Adipocyte (in vitro differentiated cells): ENCODE data around the gene RBMS1.
A peak's percentile ranks its signal among the peaks of the same experiment; 100 is the strongest.

Experiments
- DNase-seq: peaks from one replicate; pipeline ENCODE4 v3.0.0-alpha.2; 2015; ENCODE audit warnings: low read depth
- H3K27me3 ChIP-seq: replicated peaks from 2 replicates; pipeline ENCODE4 v1.7.0; 2013; ENCODE audit warnings: mild to moderate bottlenecking, low read length, moderate library complexity; ENCODE audit not compliant: control insufficient read depth, insufficient read depth
- H3K36me3 ChIP-seq: 2 replicates; pipeline ENCODE4 v1.7.0; 2013; ENCODE audit warnings: low read length, mild to moderate bottlenecking, moderate library complexity; ENCODE audit not compliant: control insufficient read depth, insufficient read depth, severe bottlenecking
- H3K4me1 ChIP-seq: 2 replicates; pipeline ENCODE4 v1.7.0; 2013; ENCODE audit warnings: mild to moderate bottlenecking, low read length, moderate library complexity; ENCODE audit not compliant: control insufficient read depth, insufficient read depth
- H3K4me3 ChIP-seq: 2 replicates; pipeline ENCODE4 v1.7.0; 2013; ENCODE audit warnings: mild to moderate bottlenecking, low read length, moderate library complexity
- H3K9ac ChIP-seq: 2 replicates; pipeline ENCODE4 v1.7.0; 2013; ENCODE audit warnings: mild to moderate bottlenecking, low read length, moderate library complexity
- H3K9me3 ChIP-seq: 2 replicates; pipeline ENCODE4 v1.7.0; 2013; ENCODE audit warnings: mild to moderate bottlenecking, low read length, moderate library complexity; ENCODE audit not compliant: control insufficient read depth

Gene RBMS1

DNA sequence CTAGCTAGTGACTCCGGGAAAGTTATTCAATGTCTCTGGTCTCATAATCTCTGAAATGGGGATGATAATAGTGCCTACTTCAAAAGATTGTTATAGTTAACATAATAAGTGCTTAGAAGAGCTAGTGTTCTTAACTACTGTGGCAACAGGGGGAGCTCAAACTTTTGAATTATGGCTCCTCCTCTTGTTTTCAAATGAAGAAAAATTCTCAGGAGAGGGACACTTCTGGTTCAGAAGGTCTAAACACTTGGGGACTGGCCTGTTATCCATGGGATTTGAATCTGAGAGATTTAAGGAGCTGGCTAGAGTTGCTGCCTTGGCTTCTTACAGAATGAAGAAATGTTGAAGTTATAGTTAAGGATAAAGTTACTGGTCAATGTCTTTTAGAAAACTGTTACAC lies 201.4 kb downstream of the RBMS1 start:
- Histone ChIP-seq H3K4me3 (no peak overlapping the region), H3K27me3 (no peaks in the 10 kb centered on the region), H3K4me1 (peaks cover 83% of the 10 kb centered on the region), H3K36me3 (peaks cover 45% of the 10 kb centered on the region), H3K9me3 (no peaks in the 10 kb centered on the region), H3K9ac (peak overlapping the region; percentile 35)
- DNase-seq = no peak

DNA sequence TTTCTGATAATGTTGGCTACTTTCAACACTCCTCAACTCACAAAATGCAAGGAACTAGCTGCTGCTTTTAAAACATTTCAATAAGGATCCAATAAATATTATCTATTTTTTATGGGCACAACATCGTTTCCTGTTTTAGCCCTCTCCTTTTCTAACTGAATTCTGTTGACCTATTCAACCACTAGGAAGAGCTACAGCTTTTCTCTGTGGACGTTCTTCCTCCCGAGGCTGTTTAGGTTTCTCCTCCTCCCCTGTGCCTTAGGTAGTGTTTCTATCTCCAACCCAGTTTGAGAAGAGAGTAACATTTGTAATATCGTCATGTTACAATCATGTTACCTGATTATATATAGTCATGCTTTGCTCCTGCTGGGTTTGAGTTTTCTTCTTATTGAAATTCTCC lies 202.2 kb downstream of the RBMS1 start:
- Histone ChIP-seq H3K9me3 (no peaks in the 10 kb centered on the region), H3K4me3 (no peak overlapping the region), H3K9ac (peak overlapping the region; percentile 35), H3K4me1 (peaks cover 78% of the 10 kb centered on the region), H3K36me3 (peaks cover 45% of the 10 kb centered on the region), H3K27me3 (no peaks in the 10 kb centered on the region)
- DNase-seq = no peak

DNA sequence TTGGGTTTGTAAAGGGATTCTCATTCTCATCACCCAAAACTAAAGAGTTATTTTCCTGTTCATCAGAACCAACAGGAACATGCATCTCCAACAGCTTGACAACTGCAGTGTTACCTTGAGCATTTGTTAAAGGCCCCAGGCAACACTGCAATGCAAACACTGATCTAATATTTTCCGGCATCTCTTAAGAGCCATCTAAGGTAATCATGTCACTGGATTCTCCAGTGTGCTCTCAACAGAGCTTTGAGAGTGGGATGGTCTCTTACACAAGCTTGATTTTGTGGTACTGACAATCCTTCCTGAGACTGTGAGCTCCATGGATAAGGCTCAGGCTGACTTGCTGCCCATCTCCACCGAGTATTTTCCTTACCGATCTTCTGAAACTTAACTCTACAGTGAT lies 203.0 kb downstream of the RBMS1 start:
- Histone ChIP-seq H3K9ac (no peak overlapping the region), H3K4me1 (peaks cover 77% of the 10 kb centered on the region), H3K9me3 (no peaks in the 10 kb centered on the region), H3K27me3 (no peaks in the 10 kb centered on the region), H3K4me3 (no peak overlapping the region), H3K36me3 (peaks cover 40% of the 10 kb centered on the region)
- DNase-seq = no peak

DNA sequence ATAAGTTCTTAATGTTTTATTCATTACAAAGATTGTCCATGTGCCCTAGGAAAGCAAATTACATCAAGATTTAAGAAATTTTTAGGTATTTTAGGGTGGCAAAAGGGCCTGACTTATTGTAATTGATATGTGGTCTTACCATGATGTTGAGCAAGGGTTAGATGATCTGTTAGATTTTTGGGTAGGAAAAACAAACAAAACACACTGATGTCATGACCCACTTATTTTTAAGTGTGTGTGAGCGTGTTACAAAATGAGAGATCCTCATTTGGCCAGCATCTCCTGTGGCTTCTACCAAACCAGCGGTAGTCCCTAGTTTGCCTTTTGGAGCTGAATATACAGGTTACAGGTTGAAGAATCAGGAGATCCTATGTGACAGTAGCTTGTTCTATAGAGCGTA lies 203.8 kb downstream of the RBMS1 start:
- peak; percentile 54 for DNase-seq
- Histone ChIP-seq H3K4me1 (peaks cover 70% of the 10 kb centered on the region), H3K27me3 (no peaks in the 10 kb centered on the region), H3K36me3 (peaks cover 41% of the 10 kb centered on the region), H3K4me3 (no peak overlapping the region), H3K9me3 (no peaks in the 10 kb centered on the region), H3K9ac (no peak overlapping the region)

DNA sequence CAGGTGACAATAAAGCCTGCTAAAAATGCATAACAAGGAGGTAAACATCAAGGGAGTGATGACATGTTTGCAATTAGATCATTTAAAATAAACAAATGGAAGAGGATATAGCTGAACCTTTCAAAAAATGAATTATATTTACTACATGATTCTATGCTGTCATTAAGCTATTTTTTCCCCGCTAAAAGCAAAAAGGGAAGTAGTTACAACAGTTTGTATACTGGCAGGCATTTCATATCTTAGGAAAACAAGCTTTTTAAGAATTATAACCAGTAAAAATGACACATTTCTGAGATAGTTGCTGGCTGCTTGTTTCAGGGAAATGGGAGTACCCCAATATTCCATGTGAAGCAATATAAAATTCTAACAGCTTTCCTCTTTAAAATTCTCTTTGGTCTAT lies 204.5 kb downstream of the RBMS1 start:
- Histone ChIP-seq H3K27me3 (no peaks in the 10 kb centered on the region), H3K4me1 (peaks cover 62% of the 10 kb centered on the region), H3K36me3 (peaks cover 48% of the 10 kb centered on the region), H3K9ac (peak overlapping the region; percentile 52), H3K4me3 (no peak overlapping the region), H3K9me3 (no peaks in the 10 kb centered on the region)
- no peak for DNase-seq

DNA sequence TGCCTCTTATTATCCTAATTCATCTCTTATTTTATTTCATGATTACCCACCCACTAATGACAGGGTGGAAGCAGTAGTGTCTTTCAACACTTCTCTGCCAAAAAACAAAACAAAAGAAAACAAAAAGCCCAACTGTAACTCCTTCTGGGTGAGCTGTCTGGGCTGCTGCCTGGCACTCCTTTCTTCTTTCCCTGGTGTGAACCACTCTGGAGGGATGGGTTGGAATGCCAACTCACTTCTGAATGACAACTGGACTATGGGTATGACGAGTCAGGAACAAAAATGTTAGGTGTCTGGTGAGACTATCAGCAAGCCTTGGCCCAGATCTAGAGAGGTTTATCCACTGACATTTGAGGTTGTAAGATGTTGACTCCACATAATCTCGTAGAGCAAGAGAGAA lies 205.3 kb downstream of the RBMS1 start:
- peak overlapping the region; percentile 0 for H3K9ac ChIP-seq
- no peak for DNase-seq
- no peaks in the 10 kb centered on the region for H3K27me3 ChIP-seq
- H3K36me3 ChIP-seq = peaks cover 56% of the 10 kb centered on the region
- H3K4me1 ChIP-seq = peaks cover 54% of the 10 kb centered on the region
- H3K4me3 ChIP-seq = no peak overlapping the region
- H3K9me3 ChIP-seq = no peaks in the 10 kb centered on the region

DNA sequence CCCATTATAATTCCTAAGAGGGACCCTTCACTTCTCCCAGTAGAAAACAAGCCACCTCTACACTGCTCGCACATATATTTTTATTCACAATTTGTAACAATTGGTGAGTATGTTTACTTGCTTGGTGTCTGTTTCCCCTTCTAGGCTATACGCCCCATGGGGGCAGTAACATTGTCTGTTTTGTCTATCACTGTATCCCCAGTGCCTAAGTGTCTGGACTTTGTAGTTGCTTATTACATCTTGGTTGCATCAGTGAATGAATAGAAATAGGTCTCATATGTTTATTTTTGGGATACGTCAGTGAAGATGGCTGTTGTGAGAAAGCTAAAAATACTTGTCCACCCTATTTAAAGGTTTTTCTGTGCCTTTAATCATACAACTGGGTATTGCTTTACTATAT lies 206.1 kb downstream of the RBMS1 start:
- H3K4me3 ChIP-seq = no peak overlapping the region
- H3K9ac ChIP-seq = no peak overlapping the region
- DNase-seq = peak; percentile 47
- no peaks in the 10 kb centered on the region for H3K27me3 ChIP-seq
- peaks cover 61% of the 10 kb centered on the region for H3K36me3 ChIP-seq
- H3K4me1 ChIP-seq = peaks cover 52% of the 10 kb centered on the region
- no peaks in the 10 kb centered on the region for H3K9me3 ChIP-seq

DNA sequence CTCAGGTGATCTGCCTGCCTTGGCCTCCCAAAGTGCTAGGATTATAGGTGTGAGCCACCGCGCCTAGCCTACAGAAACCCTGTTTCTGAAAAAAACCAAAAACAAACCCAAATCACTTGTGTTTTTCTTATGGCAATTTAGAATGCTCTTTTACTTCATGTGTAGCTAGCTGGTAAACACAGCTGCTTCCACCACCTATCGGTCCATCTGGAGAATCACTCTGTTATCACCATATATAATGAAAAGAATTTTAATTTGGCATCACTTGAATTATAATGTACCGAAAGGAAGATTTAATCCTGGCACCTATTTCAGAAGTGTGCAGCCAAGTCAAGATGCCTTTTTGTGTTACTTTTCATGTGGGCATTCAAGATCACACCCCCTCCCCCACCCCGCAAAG lies 207.1 kb downstream of the RBMS1 start:
- Histone ChIP-seq H3K4me3 (no peak overlapping the region), H3K27me3 (no peaks in the 10 kb centered on the region), H3K4me1 (peaks cover 52% of the 10 kb centered on the region), H3K9me3 (no peaks in the 10 kb centered on the region), H3K36me3 (peaks cover 69% of the 10 kb centered on the region), H3K9ac (no peak overlapping the region)
- DNase-seq = no peak

DNA sequence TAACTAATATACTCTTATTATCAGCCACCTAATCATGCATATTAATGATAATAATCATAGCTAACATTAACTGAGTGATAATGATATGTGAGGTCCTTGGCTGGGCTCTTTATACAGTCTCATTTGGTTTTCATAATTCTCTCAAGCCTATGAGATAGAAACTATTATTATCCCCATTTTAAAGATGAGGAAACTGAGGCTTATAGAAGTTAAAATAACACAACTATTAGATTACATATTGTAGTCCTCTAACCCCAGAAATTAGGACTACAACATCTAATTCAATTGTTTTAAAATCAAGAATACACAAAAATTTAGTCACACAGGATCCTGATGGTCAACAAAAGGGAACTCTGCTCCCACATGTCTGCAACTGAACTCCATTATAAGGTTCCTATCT lies 209.9 kb downstream of the RBMS1 start:
- peaks cover 44% of the 10 kb centered on the region for H3K4me1 ChIP-seq
- peaks cover 89% of the 10 kb centered on the region for H3K36me3 ChIP-seq
- H3K27me3 ChIP-seq = no peaks in the 10 kb centered on the region
- H3K4me3 ChIP-seq = no peak overlapping the region
- no peaks in the 10 kb centered on the region for H3K9me3 ChIP-seq
- H3K9ac ChIP-seq = no peak overlapping the region
- DNase-seq = no peak

DNA sequence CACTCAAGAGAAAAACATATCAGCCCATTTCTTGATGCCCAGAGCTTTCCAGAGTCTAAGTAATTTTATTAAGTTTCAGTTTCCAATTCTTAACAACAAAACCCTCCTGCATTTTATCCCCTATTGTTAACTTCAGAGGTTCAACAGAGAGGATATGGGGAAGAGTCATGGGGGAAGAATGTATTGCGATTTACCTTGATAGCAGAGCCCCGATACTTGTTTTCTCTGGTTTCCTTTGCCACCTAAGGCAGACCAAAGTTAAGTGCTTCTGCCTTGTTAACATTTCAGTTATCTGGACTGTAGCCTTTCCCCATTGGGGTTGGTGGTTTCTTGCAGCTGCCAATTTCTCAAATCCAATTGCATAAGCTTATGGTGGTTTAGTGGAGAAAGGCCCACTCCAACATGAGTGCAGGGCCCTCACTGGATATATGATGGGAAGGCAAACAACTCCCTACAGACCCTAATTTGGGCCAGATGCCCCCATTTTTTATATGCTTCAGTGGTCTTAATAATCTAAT lies 211.5 kb downstream of the RBMS1 start:
- no peaks in the 10 kb centered on the region for H3K9me3 ChIP-seq
- no peaks in the 10 kb centered on the region for H3K27me3 ChIP-seq
- no peak for DNase-seq
- H3K4me1 ChIP-seq = peaks cover 45% of the 10 kb centered on the region
- no peak overlapping the region for H3K4me3 ChIP-seq
- H3K9ac ChIP-seq = no peak overlapping the region
- H3K36me3 ChIP-seq = peaks cover 91% of the 10 kb centered on the region

DNA sequence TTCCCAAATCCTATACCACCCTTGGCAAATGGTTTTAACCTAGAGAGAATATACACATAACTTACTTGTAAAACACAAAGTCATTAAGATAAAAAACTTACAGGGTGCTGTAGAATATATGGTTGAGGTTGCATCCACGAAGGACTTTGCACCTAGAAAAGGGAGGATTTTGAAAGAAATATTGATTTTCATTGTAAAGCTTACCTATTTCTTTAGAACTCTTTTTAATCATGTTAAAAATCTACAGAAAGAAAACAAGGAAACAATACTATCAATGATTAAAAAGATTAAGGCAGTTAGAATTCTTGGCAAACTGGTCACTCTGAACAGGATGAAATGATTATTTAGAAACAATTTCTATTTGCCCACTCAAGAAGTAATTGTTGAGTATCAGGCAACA lies 212.4 kb downstream of the RBMS1 start:
- peaks cover 91% of the 10 kb centered on the region for H3K36me3 ChIP-seq
- no peak for DNase-seq
- H3K9me3 ChIP-seq = no peaks in the 10 kb centered on the region
- H3K4me1 ChIP-seq = peaks cover 45% of the 10 kb centered on the region
- no peaks in the 10 kb centered on the region for H3K27me3 ChIP-seq
- H3K4me3 ChIP-seq = no peak overlapping the region
- no peak overlapping the region for H3K9ac ChIP-seq

DNA sequence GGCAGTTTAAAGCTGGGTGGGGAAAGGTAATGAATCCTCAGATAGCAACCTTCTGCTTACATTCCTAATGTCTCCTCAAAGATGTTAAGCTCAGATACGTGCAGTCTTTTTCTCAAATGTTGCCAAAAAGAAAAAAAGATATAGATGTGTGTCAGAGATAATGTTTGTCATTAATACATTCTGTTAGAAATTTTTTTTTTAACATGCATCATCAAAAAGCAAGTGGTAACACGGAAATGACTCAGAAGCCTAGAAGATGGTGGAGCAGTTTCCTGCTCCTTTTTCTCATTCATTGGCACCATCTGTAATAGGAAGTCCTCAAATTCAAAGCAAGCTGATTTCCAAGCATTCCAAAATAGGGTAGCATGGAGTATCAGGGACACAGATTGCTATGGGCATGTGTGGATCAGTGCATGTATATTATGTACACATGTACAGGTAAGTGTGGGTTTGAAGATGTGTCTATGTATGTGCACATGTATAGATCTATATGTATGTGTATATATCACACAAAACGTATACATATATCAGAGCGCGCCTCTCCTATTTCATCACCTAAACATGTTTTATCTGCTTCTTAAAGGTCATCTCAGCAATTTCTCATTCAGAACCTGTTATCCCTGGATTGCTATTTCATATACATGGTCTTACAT lies 213.7 kb downstream of the RBMS1 start:
- Histone ChIP-seq H3K4me1 (peaks cover 46% of the 10 kb centered on the region), H3K27me3 (no peaks in the 10 kb centered on the region), H3K9me3 (no peaks in the 10 kb centered on the region), H3K9ac (peak overlapping the region; percentile 57), H3K4me3 (no peak overlapping the region), H3K36me3 (peaks cover 98% of the 10 kb centered on the region)
- no peak for DNase-seq
